SK-MEL-5 (cell line): Measurements from ENCODE around the gene PAK1. TPM values are rescaled to one million over a fixed set of nuclear protein-coding genes. Genes with fewer than 3 reads are reported as not detected.
A peak's percentile ranks its signal among the peaks of the same experiment; 100 is the strongest.
"Not testable (repeated sequence)": the region's sequence is repeated elsewhere in the genome, so short reads cannot be mapped to it uniquely, and the experiment has no call there.

Experiments used
- DNase-seq: peaks from one replicate; pipeline ENCODE4 v3.0.0-alpha.2; 2016; ENCODE audit warnings: low read depth, low spot score
- in situ Hi-C: cut with HindIII; loops from 2 replicates; pipeline ENCODE4 v1.10.0; 2016; ENCODE audit warnings: low sequenced_read_pairs, high pct_unique_total_duplicates, low pct_unique_long_range_greater_than_20kb
- total RNA-seq: library from RNA; depleted of rRNA; stranded (reverse); fragments of >200 nt; shearing (Covaris generic); gene quantifications from 2 replicates; pipeline ENCODE4 v1.2.3, GENCODE V29; 2014

Gene PAK1
- total RNA-seq, 1 experiment from 2014 or later: 29.0 TPM

GRCh38 chr11:77490035-77490434 lies 16.1 kb upstream of the PAK1 start:
- in situ Hi-C loops, DNase-seq: not testable (repeated sequence)

- no peak for DNase-seq
- in situ Hi-C loops: no loop called here
Observed at GRCh38 chr11:77487790-77488189, 13.9 kb upstream of the PAK1 start.

- DNase-seq: no peak
- in situ Hi-C loops: no loop called here
Observed at GRCh38 chr11:77479746-77480352, 6.0 kb upstream of the PAK1 start.

- DNase-seq: no peak
- in situ Hi-C loops: no loop called here
Observed at GRCh38 chr11:77475206-77475605, 1.3 kb upstream of the PAK1 start.

GRCh38 chr11:77474684-77475060 lies 778 bp upstream of the PAK1 start:
- DNase-seq: no peak
- in situ Hi-C loops: no loop called here

GRCh38 chr11:77472991-77473800 lies 698 bp downstream of the PAK1 start:
- DNase-seq: peak; percentile 8
- in situ Hi-C loops: no loop called here

- DNase-seq: peak; percentile 46
- in situ Hi-C loops: no loop called here
Observed at GRCh38 chr11:77471558-77472193, 2.2 kb downstream of the PAK1 start.

- DNase-seq: no peak
- in situ Hi-C loops: no loop called here
Observed at GRCh38 chr11:77470971-77471370, 2.9 kb downstream of the PAK1 start.

GRCh38 chr11:77470504-77470903 lies 3.4 kb downstream of the PAK1 start:
- in situ Hi-C loops: no loop called here
- DNase-seq: no peak

- DNase-seq: no peak
- in situ Hi-C loops: no loop called here
Observed at GRCh38 chr11:77468527-77468926, 5.4 kb downstream of the PAK1 start.

GRCh38 chr11:77467993-77468392 lies 5.9 kb downstream of the PAK1 start:
- in situ Hi-C loops: no loop called here

GRCh38 chr11:77467233-77467632 lies 6.7 kb downstream of the PAK1 start:
- no peak for DNase-seq
- in situ Hi-C loops: no loop called here

More at GRCh38 chr11:77467993-77468392, 5.9 kb downstream of the PAK1 start:
- no peak for DNase-seq

GRCh38 chr11:77457340-77457739 lies 16.6 kb downstream of the PAK1 start:
- in situ Hi-C loops: no loop called here
- DNase-seq: no peak

- in situ Hi-C loops: no loop called here
- no peak for DNase-seq
Observed at GRCh38 chr11:77455740-77456139, 18.2 kb downstream of the PAK1 start.

GRCh38 chr11:77454867-77455655 lies 18.8 kb downstream of the PAK1 start:
- in situ Hi-C loops: no loop called here
- no peak for DNase-seq

- in situ Hi-C loops: no loop called here
- DNase-seq: no peak
Observed at GRCh38 chr11:77450227-77450626, 23.7 kb downstream of the PAK1 start.

- in situ Hi-C loops: no loop called here
Observed at GRCh38 chr11:77449784-77450183, 24.1 kb downstream of the PAK1 start.

GRCh38 chr11:77449060-77449521 lies 24.8 kb downstream of the PAK1 start:
- DNase-seq: no peak
- in situ Hi-C loops: no loop called here

More at GRCh38 chr11:77449784-77450183, 24.1 kb downstream of the PAK1 start:
- DNase-seq: no peak
